Colonic mucosa (tissue), 4 donors: Measurements from ENCODE around the gene ZNF787. TPM values are rescaled to one million over a fixed set of nuclear protein-coding genes. Genes with fewer than 3 reads are reported as not detected.

Source experiments
- DNase-seq: peaks from one replicate; pipeline ENCODE4 v3.0.0-alpha.2; 2020
- H3K27ac ChIP-seq: fragments of 200-600 bp; one replicate; pipeline ENCODE4 v1.8.0; 2021
- H3K27me3 ChIP-seq: fragments of 200-600 bp; one replicate; pipeline ENCODE4 v1.8.0; 2021
- H3K36me3 ChIP-seq: fragments of 200-600 bp; one replicate; pipeline ENCODE4 v1.8.0; 2021
- H3K4me1 ChIP-seq: fragments of 200-600 bp; one replicate; pipeline ENCODE4 v1.8.0; 2021; ENCODE audit warnings: mild to moderate bottlenecking
- H3K4me3 ChIP-seq: fragments of 200-600 bp; one replicate; pipeline ENCODE4 v1.8.0; 2021
- H3K9ac ChIP-seq, 2 donors: one replicate each; pipeline ENCODE4 v1.7.0; 2013; ENCODE audit warnings: control low read depth in 2 of 2, low read depth in 2 of 2, low read length in 2 of 2
- H3K9me3 ChIP-seq: fragments of 200-600 bp; one replicate; pipeline ENCODE4 v1.8.0; 2021
- CTCF ChIP-seq: fragments of 200-600 bp; IDR thresholded peaks from one replicate; pipeline ENCODE4 v1.8.0; 2022; ENCODE audit warnings: antibody characterized with exemption, mild to moderate bottlenecking
- intact Hi-C: fragments of 100-400 bp; cut with DNase I; formaldehyde crosslinking; loops from one replicate; pipeline ENCODE4 v1.14.1; 2022
- total RNA-seq, 2 donors: library from RNA; stranded (reverse); fragmentation: NEBNext Ultra II Directional in 1 of 2; extraction: Animal tissue kit (Norgen Biotek cat#: 25700) in 1 of 2; gene quantifications; one replicate each; pipeline ENCODE4 v1.2.1, GENCODE V29; 2021
- donor health status: healthy.
- donor health status: DM: no; HTN: no; CAD: no.
- donor health status: DM: no; HTN: no; CAD: no.

The ZNF787 gene
- total RNA-seq, 2 donors from 2014 or later, result 52.1 to 69.2 TPM

- no peaks in the 10 kb centered on the region for H3K27me3 ChIP-seq
- H3K36me3 ChIP-seq, result no peaks in the 10 kb centered on the region
- H3K9ac ChIP-seq, result no peak overlapping the region
- peak overlapping the region; percentile 27 for H3K27ac ChIP-seq
- DNase-seq, result peak; percentile 46
- intact Hi-C loops, result no loop called here
- H3K4me3 ChIP-seq, result no peak overlapping the region
- no peaks in the 10 kb centered on the region for H3K9me3 ChIP-seq
- no peak for TF ChIP-seq CTCF
- H3K4me1 ChIP-seq, result no peaks in the 10 kb centered on the region
Measured at GRCh38 chr19:56133858-56134653, 13.0 kb upstream of the ZNF787 start.

- Histone ChIP-seq H3K27me3 (no peaks in the 10 kb centered on the region), H3K27ac (no peak overlapping the region), H3K9me3 (no peaks in the 10 kb centered on the region), H3K4me3 (no peak overlapping the region), H3K36me3 (no peaks in the 10 kb centered on the region), H3K4me1 (no peaks in the 10 kb centered on the region), H3K9ac (no peak overlapping the region)
- no peak for DNase-seq
- no peak for TF ChIP-seq CTCF
- intact Hi-C loops, result no loop called here
Measured at GRCh38 chr19:56132316-56132822, 11.3 kb upstream of the ZNF787 start.

- Histone ChIP-seq H3K4me3 (no peak overlapping the region), H3K9me3 (no peaks in the 10 kb centered on the region), H3K27me3 (no peaks in the 10 kb centered on the region), H3K27ac (no peak overlapping the region), H3K9ac (no peak overlapping the region), H3K4me1 (no peaks in the 10 kb centered on the region), H3K36me3 (no peaks in the 10 kb centered on the region)
- intact Hi-C loops, result no loop called here
- no peak for TF ChIP-seq CTCF
- DNase-seq, result no peak
Measured at GRCh38 chr19:56131651-56132050, 10.6 kb upstream of the ZNF787 start.

- TF ChIP-seq CTCF, result no peak
- Histone ChIP-seq H3K9me3 (no peaks in the 10 kb centered on the region), H3K36me3 (no peaks in the 10 kb centered on the region), H3K9ac (no peak overlapping the region), H3K4me1 (peaks cover 11% of the 10 kb centered on the region), H3K27me3 (no peaks in the 10 kb centered on the region), H3K27ac (no peak overlapping the region), H3K4me3 (no peak overlapping the region)
- intact Hi-C loops, result no loop called here
- DNase-seq, result no peak
Measured at GRCh38 chr19:56130006-56130405, 8.9 kb upstream of the ZNF787 start.

GRCh38 chr19:56126983-56127780 lies 6.1 kb upstream of the ZNF787 start:
- Histone ChIP-seq H3K4me1 (peaks cover 11% of the 10 kb centered on the region), H3K36me3 (no peaks in the 10 kb centered on the region), H3K9me3 (no peaks in the 10 kb centered on the region), H3K9ac (peak overlapping the region in 1 of 2 donors; percentile 26), H3K27ac (no peak overlapping the region), H3K27me3 (no peaks in the 10 kb centered on the region), H3K4me3 (no peak overlapping the region)
- no peak for DNase-seq
- intact Hi-C loops, result no loop called here
- no peak for TF ChIP-seq CTCF
